GM19023 (cell line): ENCODE data around the gene CLTCL1.

Source experiments
- ATAC-seq: cut with Tn5 transposase; IDR thresholded peaks from one replicate; pipeline ENCODE4 v1.9.1; 2021; ENCODE audit warnings: mild to moderate bottlenecking, moderate library complexity; ENCODE audit not compliant: unreplicated experiment

CLTCL1 gene

GRCh38 chr22:19197997-19198865, 93.3 kb downstream of the CLTCL1 start:
- ATAC-seq = no peak

GRCh38 chr22:19196841-19197612, 94.5 kb downstream of the CLTCL1 start:
- ATAC-seq = no peak

GRCh38 chr22:19195796-19196731, 95.5 kb downstream of the CLTCL1 start:
- no peak for ATAC-seq

- ATAC-seq = no peak
These were observed 96.6 kb downstream of the CLTCL1 start for GRCh38 chr22:19194766-19195536.

- ATAC-seq = no peak
These were observed 97.6 kb downstream of the CLTCL1 start for GRCh38 chr22:19193879-19194278.

- ATAC-seq = no peak
These were observed 103.6 kb downstream of the CLTCL1 start for GRCh38 chr22:19187716-19188563.

GRCh38 chr22:19184276-19184997, 107.1 kb downstream of the CLTCL1 start:
- ATAC-seq = no peak

GRCh38 chr22:19183216-19183615, 108.3 kb downstream of the CLTCL1 start:
- no peak for ATAC-seq

- no peak for ATAC-seq
These were observed 108.9 kb downstream of the CLTCL1 start for GRCh38 chr22:19182472-19183157.

GRCh38 chr22:19181786-19182471, 109.6 kb downstream of the CLTCL1 start:
- no peak for ATAC-seq

- no peak for ATAC-seq
These were observed 110.6 kb downstream of the CLTCL1 start for GRCh38 chr22:19180740-19181410.

GRCh38 chr22:19180234-19180633, 111.3 kb downstream of the CLTCL1 start:
- ATAC-seq = no peak

GRCh38 chr22:19179497-19180048, 111.9 kb downstream of the CLTCL1 start:
- ATAC-seq = peak; percentile 37

GRCh38 chr22:19178657-19179496, 112.6 kb downstream of the CLTCL1 start, which contains the start of gene SLC25A1:
Gene SLC25A1 (minus strand): TSS chr22:19178736. CDS start chr22:19178673, 63 bp downstream.
- peak; percentile 72 for ATAC-seq

- ATAC-seq = peak; percentile 30
These were observed 113.4 kb downstream of the CLTCL1 start for GRCh38 chr22:19178065-19178656.
